HG03135 (cell line): ENCODE results near the gene RTN4R.

Source experiments
- ATAC-seq: cut with Tn5 transposase; IDR thresholded peaks from one replicate; pipeline ENCODE4 v1.9.1; 2021; ENCODE audit warnings: mild to moderate bottlenecking, moderate library complexity; ENCODE audit not compliant: unreplicated experiment

Gene RTN4R

GRCh38 chr22:20243537-20244249 lies 24.4 kb downstream of the RTN4R start:
- no peak for ATAC-seq

DNA sequence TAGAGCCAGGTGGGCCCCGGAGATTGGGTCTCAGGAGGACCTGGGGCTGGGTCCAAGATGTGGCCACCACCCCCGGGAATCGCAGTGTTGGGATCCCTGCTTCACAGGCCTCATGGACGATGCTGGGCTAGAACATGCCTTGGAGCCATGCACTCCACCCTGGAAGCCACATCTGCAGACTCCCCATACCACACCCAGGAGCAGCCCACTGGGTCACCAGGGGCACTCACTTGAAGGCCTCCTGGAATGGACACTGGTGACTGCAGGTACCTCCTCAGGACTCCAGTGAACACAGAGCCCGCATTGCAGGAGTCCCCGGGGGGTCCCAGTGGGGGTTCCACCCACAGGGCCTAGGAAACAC lies 25.0 kb downstream of the RTN4R start:
- no peak for ATAC-seq

DNA sequence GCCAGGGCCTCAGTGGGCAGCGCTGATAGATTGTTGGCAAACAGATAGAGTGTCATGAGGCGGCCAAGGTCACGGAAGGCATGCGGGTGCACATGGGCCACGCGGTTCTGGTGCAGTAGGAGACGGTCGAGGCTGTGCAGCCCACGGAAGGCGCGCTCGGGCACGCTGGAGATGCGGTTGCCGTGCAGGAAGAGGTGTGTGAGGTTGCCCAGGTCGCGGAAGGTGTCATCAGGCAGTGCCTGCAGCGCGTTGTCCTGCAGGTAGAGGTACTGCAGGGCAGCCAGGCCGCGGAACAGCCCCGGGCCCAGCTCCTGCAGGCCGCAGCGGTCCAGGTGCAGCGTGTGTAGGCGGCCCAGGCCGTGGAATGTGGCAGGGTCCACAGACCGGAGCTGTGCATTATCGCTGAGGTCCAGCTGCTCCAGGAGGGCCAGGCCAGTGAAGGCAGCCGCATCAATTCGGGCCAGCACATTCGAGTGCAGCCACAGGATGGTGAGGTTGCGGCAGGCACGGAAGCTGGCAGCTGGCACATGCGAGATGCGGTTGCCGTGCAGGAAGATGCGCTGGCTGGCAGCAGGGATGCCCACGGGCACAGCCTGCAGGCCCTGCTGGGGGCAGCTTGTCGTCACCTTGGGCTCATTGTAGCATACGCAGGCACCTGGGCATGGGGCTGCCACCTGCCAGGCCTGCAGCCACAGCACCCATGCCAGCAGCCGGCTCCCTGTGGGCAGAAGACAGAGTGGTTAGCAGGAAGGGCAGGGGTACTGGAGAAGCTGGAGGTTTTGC lies 25.5 kb downstream of the RTN4R start:
- ATAC-seq, result no peak

- no peak for ATAC-seq
These were observed 26.3 kb downstream of the RTN4R start for GRCh38 chr22:20241579-20242392.

GRCh38 chr22:20240900-20241299 lies 27.2 kb downstream of the RTN4R start:
- no peak for ATAC-seq

DNA sequence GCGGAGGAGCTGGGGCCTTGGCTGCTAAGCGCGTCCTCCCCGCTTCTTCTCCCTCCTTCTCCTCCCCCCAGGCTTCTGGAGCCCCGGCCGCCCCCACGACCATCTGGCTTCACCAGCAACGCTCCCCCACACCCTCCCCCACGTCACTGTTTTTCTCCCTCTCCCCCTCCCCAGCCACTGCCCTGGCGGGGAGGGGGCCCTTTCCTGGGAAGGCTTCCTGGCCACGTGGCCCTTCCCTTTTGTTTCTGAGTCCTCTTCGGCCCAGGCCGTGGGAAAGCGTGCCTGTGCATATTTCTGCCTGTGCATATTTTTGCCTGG lies 27.7 kb downstream of the RTN4R start:
- ATAC-seq, result no peak

GRCh38 chr22:20239676-20240446 lies 28.3 kb downstream of the RTN4R start:
- ATAC-seq, result no peak

GRCh38 chr22:20238901-20239675 lies 29.0 kb downstream of the RTN4R start:
- ATAC-seq, result no peak

DNA sequence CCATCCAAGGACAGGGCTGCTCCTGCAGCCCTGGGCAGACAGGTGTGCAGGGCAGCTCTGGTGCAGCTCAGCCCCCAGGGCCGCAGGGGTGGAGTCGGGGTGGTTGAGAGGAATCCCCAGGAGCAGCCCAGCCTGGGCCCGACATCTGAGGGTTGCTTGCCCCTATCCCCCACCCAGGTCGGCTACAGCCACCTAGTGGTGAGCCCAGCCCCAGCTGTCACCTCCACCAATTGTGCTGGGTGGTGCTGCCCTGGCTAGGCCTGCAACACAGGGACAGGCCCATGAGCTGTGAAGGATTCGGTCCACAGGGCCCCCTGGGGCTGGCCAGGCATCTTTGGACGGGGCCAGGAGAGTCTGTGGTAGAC lies 29.6 kb downstream of the RTN4R start:
- ATAC-seq, result no peak

- ATAC-seq, result no peak
These were observed 30.4 kb downstream of the RTN4R start for GRCh38 chr22:20237480-20238440.

DNA sequence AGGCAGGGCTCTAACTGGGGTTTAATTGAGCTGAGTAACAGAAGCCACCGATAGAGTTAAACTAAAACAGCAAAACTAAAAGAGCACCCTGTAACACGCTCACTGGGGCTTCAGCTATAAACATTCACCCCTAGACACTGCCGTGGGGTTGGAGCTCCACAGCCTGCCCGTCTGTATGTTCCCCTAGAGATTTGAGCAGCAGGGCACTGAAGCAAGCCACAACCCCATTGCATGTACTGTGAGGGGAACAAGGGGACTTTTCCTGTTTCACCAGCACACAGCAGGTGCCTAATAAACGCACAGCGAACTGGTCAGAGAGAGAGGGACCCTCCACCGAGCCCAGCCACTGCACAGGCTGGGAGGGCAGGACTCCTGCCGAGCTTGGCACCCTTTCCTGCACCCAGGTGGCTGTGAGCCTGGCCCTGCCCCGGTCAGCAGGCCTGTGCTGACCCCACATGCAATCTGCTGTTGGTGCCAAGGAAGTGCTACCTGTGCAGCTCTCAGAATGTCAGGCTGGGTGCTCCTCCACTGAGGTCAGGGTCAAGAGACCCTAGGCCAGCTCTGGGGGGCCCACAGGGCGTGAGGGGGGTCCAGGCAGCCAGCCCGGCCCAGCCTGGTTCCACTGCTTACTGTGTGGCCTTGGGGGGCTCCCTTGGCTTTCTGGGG lies 31.9 kb downstream of the RTN4R start:
- no peak for ATAC-seq

GRCh38 chr22:20235389-20235991 lies 32.6 kb downstream of the RTN4R start:
- ATAC-seq, result no peak

DNA sequence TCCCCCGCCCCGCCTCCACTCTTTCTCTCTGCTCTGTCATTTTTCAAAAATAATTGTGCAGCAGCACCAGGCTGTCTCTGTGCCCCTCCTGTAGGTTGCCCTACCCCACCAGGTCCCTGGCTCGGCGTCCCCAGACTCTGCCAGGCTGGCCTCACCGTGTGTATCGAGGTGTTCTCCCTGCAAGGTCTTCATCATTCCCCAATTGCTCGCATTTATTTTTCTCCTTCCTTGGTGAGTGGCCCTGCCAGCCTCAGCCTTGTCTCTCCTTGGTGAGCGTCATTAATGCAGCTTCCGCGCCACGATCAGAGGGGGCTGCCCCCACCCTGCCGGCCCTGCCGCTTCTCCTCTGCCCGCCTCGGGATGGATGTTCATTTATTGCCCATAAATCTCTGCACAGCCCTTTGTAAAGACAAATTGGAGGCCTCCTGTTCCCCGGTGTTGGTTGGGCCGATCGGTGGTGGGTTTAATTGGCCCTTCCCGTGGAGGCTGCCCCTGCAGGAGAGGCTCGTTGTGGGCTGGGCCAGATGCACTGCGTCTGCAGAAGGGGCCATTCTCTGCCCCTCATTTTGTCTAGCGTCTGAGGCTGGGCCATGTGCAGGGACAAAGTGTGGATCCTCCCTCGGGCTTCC lies 33.2 kb downstream of the RTN4R start:
- no peak for ATAC-seq

- ATAC-seq, result no peak
These were observed 33.8 kb downstream of the RTN4R start for GRCh38 chr22:20234314-20234682.

DNA sequence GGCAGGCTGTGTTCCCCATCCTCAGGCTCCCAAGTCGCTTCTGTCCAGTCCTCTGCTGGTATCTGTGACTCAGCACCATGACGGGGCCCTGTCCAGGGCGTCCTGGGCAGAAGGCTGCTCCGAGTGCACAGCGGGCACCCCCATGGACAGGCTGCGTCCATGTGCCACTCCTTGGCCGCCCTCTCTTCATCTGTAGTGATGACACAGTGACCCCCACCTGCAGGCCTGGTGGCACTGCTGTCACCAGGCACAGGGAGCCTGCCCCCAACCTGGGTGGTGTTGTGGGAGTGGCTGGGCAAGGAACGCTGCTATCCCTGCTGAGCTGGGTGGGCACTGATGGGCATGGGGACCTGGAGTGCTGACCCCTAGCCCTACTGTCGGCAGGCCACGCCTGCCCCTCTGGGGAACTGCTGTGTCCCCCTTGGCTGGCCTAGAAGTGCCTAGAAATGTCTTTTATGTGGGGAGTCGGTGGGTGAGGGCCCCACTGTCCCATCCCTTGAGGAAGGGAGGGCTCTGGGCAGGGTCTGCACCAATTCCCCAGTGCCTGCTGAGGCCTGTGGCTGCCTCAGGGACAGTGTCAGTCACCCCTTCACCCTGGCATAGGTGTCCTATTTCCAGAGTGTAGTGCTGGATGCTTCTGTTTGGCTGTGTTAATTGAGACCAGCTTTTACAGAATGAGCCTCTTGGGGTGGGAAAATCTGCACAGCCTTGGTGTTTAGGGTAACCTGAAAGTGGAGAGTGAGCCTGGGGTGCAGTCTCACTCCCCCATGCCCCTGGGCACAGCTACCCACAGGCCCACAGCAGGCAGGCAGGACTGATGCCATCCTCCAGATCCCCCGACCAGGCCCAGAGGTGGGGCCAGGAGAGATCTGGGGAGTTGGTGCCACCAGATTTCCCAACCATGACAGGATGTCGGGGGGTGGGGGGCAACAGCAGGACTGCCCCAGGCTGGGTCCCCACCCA lies 34.5 kb downstream of the RTN4R start:
- no peak for ATAC-seq

DNA sequence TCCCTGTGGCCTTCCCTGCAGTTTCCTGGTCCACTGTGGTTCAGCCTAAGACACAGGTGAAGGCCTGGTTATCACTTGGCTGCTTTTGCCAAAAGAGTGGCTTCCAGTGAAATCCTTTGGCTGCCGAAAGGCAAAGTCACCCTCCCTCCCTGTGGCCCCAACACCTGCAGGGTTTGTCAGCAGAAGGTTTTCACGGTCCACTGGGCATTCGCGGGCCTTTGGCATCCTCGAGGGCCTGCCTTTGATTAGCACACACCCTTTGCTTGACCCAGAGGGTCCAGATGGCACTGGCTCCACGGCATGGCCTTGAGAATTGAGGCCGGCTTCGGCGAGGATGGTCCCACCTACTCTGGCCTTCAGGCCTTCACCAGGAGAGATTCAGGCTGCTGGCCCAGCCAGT lies 35.3 kb downstream of the RTN4R start:
- ATAC-seq, result no peak

DNA sequence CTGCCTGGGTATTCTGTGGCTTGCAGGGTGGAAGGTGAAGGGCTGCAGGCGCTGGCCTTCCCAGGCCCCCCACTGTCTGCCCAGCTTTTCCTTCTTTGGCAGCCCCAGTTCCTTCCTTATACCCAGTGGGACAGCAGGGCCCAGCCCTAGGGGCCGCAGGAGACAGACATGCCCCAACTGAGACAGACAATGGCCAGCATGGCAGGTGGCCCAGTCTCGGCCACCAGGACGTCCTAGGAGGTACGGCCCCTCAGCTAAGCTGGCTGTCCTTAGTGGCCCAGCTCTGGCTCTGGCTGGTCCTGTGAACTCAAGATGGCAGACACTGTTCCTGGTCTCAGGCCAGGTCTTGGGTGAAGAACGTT lies 35.9 kb downstream of the RTN4R start:
- ATAC-seq, result no peak
